Measurements from ENCODE around the gene KCNQ2.

KCNQ2 gene

GRCh38 chr20:63398744-63399514, 73.5 kb downstream of the KCNQ2 start:
- no peak for TF ChIP-seq TSHZ2 (CRISPR knock-in tag; IDR thresholded peaks at IDR 0.05)
- no peak for TF ChIP-seq ZFP30 (CRISPR knock-in tag; IDR thresholded peaks at IDR 0.05)
- no peak for TF ChIP-seq PATZ1 (CRISPR knock-in tag; IDR thresholded peaks at IDR 0.05; ENCODE audit: borderline replicate concordance)
- TF ChIP-seq CREB5 (CRISPR knock-in tag; IDR thresholded peaks at IDR 0.05; ENCODE audit: low read depth) = no peak
- TF ChIP-seq PPARA (CRISPR knock-in tag; IDR thresholded peaks at IDR 0.05; ENCODE audit: borderline replicate concordance) = no peak
- no peak for TF ChIP-seq SNAI2 (CRISPR knock-in tag; IDR thresholded peaks at IDR 0.05)
- TF ChIP-seq ZFP3 (CRISPR knock-in tag; IDR thresholded peaks at IDR 0.05) = no peak
- TF ChIP-seq ZNF70 (CRISPR knock-in tag; IDR thresholded peaks at IDR 0.05) = no peak
- TF ChIP-seq ZNF8 (CRISPR knock-in tag; IDR thresholded peaks at IDR 0.05) = no peak
- no peak for TF ChIP-seq ARNTL (CRISPR knock-in tag; IDR thresholded peaks at IDR 0.05; ENCODE audit: borderline replicate concordance, low read depth)
- TF ChIP-seq CSRNP3 (CRISPR knock-in tag; IDR thresholded peaks at IDR 0.05) = no peak
- TF ChIP-seq BACH2 (CRISPR knock-in tag; IDR thresholded peaks at IDR 0.05; ENCODE audit: borderline replicate concordance) = no peak
- TF ChIP-seq TCF4 (CRISPR knock-in tag; IDR thresholded peaks at IDR 0.05; ENCODE audit: borderline replicate concordance) = no peak
- no peak for TF ChIP-seq ZNF565 (CRISPR knock-in tag; conservative IDR thresholded peaks at IDR 0.05; ENCODE audit: low read depth)
- no peak for TF ChIP-seq ISL1 (CRISPR knock-in tag; IDR thresholded peaks at IDR 0.05)
- no peak for TF ChIP-seq CSDC2 (CRISPR knock-in tag; IDR thresholded peaks at IDR 0.05)
- TF ChIP-seq GLIS3 (CRISPR knock-in tag; IDR thresholded peaks at IDR 0.05) = no peak
- ATAC-seq = no peak

- no peak for TF ChIP-seq ESRRG (CRISPR knock-in tag; IDR thresholded peaks at IDR 0.05)
- ATAC-seq = no peak
Measured at GRCh38 chr20:63397946-63398450, 74.5 kb downstream of the KCNQ2 start.

- TF ChIP-seq ZNF565 (CRISPR knock-in tag; conservative IDR thresholded peaks at IDR 0.05; ENCODE audit: low read depth) (no peak), POU6F1 (CRISPR knock-in tag; IDR thresholded peaks at IDR 0.05; ENCODE audit: borderline replicate concordance, low read depth) (no peak), ZNF70 (CRISPR knock-in tag; IDR thresholded peaks at IDR 0.05) (no peak), ZNF8 (CRISPR knock-in tag; IDR thresholded peaks at IDR 0.05) (no peak), TOX (CRISPR knock-in tag; IDR thresholded peaks at IDR 0.05; ENCODE audit: borderline replicate concordance) (no peak)
- ATAC-seq = no peak
Measured at GRCh38 chr20:63397155-63397843, 75.2 kb downstream of the KCNQ2 start.

Measured in SK-N-SH treated with all-trans-retinoic acid at 6 μM for 48 hours (cell line).